Measurements from ENCODE around the gene MYNN.

MYNN gene

DNA sequence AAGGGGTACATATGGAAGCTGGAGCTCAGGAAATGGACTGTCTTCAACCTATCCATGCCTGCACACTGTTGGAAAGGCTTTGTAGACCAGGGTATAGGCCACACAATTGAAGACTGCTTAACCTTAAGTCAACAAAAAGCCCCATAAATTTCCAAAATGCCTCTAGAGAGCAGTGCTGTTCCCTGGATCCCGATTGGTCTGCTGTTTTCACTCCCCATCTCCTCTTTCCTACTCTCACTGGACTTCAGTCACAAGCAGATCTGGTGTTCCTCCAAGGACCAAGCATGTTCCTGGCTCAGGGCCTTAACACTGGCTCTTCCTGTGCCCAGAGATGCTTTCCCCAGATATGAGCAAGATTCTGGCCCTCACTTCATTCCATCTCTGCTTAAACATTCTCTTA lies 62.3 kb downstream of the MYNN start:
- DNase-seq, result no peak
- ATAC-seq, result no peak

- ATAC-seq (no peak), DNase-seq (no peak)
These were observed 63.1 kb downstream of the MYNN start for GRCh38 chr3:169836078-169836941.

DNA sequence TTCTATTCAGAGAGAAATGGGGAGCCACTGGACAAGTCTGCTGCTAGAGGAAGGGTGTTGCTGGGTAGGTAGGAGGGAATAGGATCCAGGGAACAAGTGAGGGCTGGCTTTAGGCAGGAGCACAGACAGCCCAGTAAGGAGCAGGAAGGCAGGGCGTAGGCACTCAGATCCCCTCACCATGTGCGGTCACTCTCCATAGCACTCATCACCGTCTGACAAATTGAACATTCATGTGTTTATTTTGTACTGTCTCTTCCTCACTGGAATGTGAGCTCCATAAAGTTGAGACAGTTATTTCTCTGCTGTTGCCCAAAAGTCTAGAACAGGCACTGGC lies 63.7 kb downstream of the MYNN start:
- ATAC-seq (no peak), DNase-seq (no peak)

DNA sequence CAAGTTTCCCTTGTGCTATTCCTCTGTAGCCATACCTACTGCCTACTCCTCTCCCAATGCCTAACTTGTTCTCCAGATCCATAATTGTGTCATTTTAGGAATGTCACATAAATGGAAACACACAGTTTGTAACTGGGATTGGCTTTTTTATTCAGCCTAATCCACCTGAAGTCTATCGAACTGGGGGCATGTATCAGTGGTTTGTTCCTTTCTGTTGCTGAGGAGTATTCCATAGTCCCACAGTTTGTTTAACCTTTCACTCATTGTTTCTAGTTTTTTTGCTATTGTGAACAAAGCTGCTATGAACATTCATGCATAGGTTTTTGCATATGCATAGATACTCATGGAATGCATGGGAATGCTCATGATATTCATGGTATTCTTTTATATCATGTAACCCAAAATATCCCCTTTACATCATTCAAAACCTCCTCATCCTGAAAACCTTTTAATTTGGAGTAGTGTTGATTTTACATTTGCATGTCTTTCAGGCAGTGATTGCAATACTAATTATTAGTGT lies 65.4 kb downstream of the MYNN start:
- ATAC-seq, result no peak

More for the DNA sequence above, 65.4 kb downstream of the MYNN start:
- DNase-seq, result no peak

Measured in stimulated activated naive CD8-positive, alpha-beta T cell treated with anti-CD3 and anti-CD28 coated beads, Interleukin-15, Interleukin-2, amounts not matched to agents 100 U/mL and 50 U/mL, for 24 hours (primary cell).